ENCODE data around the gene BGN.

The BGN gene

GRCh38 chrX:153494541-153495361 lies at the start of gene BGN:
TSS of gene BGN (plus strand) at chrX:153494980. CDS start at chrX:153504632, 9,652 bp downstream.
- no peak for DNase-seq

GRCh38 chrX:153445106-153445855 lies 49.5 kb upstream of the BGN start:
- DNase-seq: no peak

- no peak for DNase-seq
Observed at GRCh38 chrX:153445856-153446635, 48.7 kb upstream of the BGN start, which contains the start of gene TREX2. TSS of gene TREX2 (minus strand) at chrX:153446056. CDS start at chrX:153445430, 626 bp downstream.

GRCh38 chrX:153446636-153446936 lies 48.2 kb upstream of the BGN start:
- DNase-seq: no peak

GRCh38 chrX:153446950-153447580 lies 47.7 kb upstream of the BGN start:
- DNase-seq: no peak

GRCh38 chrX:153447581-153447960 lies 47.2 kb upstream of the BGN start:
- no peak for DNase-seq

GRCh38 chrX:153448556-153449367 lies 46.0 kb upstream of the BGN start:
- DNase-seq: no peak

GRCh38 chrX:153449368-153450113 lies 45.2 kb upstream of the BGN start:
- DNase-seq: no peak

- no peak for DNase-seq
Observed at GRCh38 chrX:153450114-153450948, 44.4 kb upstream of the BGN start.

- no peak for DNase-seq
Observed at GRCh38 chrX:153450949-153451277, 43.9 kb upstream of the BGN start.

GRCh38 chrX:153454901-153455550 lies 39.8 kb upstream of the BGN start:
- DNase-seq: no peak

- no peak for DNase-seq
Observed at GRCh38 chrX:153455571-153455970, 39.2 kb upstream of the BGN start.

- DNase-seq: no peak
Observed at GRCh38 chrX:153456161-153456560, 38.6 kb upstream of the BGN start.

GRCh38 chrX:153456704-153457103 lies 38.1 kb upstream of the BGN start:
- no peak for DNase-seq

- no peak for DNase-seq
Observed at GRCh38 chrX:153457136-153457825, 37.5 kb upstream of the BGN start.

- DNase-seq: no peak
Observed at GRCh38 chrX:153457827-153458466, 36.8 kb upstream of the BGN start.

- no peak for DNase-seq
Observed at GRCh38 chrX:153458476-153458875, 36.3 kb upstream of the BGN start.

GRCh38 chrX:153459986-153460385 lies 34.8 kb upstream of the BGN start:
- DNase-seq: no peak

GRCh38 chrX:153460826-153461225 lies 34.0 kb upstream of the BGN start:
- peak; percentile 39 for DNase-seq

All from OCI-M1 (cell line).